ENCODE results near the gene PLXND1. TPM values are rescaled to one million over a fixed set of nuclear protein-coding genes. Genes with fewer than 3 reads are reported as not detected.

The PLXND1 gene
- total RNA-seq, 2 donors from 2014 or later: 73.1 to 83.2 TPM

DNA sequence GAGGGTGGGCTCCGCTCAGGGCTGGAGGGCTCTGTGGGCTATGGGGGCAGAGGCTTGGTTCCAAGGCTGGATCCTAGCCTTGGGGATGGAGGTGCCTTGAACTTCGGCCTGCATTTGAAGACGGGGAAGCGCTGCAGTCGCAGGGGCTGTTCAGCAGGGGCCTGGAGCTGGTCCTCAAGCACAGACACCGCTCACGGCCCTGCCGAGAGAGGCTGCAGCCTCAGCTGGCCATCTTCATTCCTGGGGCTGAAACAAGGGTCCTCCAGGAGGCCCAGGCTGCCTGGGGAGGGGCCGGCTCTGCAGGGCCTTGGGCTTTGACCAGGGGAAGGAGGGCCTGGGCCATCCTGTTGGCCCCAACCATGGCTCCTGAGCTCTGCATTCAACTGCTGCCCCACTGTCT lies 25.6 kb upstream of the PLXND1 start:
- no peak overlapping the region for H3K4me3 ChIP-seq (ENCODE audit: low read length)
- TF ChIP-seq, protein P1, sequence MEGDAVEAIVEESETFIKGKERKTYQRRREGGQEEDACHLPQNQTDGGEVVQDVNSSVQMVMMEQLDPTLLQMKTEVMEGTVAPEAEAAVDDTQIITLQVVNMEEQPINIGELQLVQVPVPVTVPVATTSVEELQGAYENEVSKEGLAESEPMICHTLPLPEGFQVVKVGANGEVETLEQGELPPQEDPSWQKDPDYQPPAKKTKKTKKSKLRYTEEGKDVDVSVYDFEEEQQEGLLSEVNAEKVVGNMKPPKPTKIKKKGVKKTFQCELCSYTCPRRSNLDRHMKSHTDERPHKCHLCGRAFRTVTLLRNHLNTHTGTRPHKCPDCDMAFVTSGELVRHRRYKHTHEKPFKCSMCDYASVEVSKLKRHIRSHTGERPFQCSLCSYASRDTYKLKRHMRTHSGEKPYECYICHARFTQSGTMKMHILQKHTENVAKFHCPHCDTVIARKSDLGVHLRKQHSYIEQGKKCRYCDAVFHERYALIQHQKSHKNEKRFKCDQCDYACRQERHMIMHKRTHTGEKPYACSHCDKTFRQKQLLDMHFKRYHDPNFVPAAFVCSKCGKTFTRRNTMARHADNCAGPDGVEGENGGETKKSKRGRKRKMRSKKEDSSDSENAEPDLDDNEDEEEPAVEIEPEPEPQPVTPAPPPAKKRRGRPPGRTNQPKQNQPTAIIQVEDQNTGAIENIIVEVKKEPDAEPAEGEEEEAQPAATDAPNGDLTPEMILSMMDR (conservative IDR thresholded peaks at IDR 0.05): no peak
- WGBS, 2 experiments (ENCODE audit: insufficient coverage in 1 of 2, insufficient read length in 1 of 2): 93% methylated on average over 6 to 9 of the region's 9 CpGs
- H3K27me3 Mint-ChIP-seq (ENCODE audit: insufficient read depth): no peaks in the 10 kb centered on the region
- H3K4me1 ChIP-seq (ENCODE audit: control insufficient read depth, insufficient read depth, low read length): no peaks in the 10 kb centered on the region
- no peak overlapping the region for H3K27ac Mint-ChIP-seq
- no peaks in the 10 kb centered on the region for H3K27me3 ChIP-seq (ENCODE audit: control insufficient read depth, insufficient read depth, low read length, poor library complexity, severe bottlenecking)
- H3K4me3 Mint-ChIP-seq: no peak overlapping the region
- DNase-seq: peak; percentile 52
- H3K36me3 ChIP-seq (ENCODE audit: control insufficient read depth, insufficient read depth, low read length): no peaks in the 10 kb centered on the region
- H3K4me1 Mint-ChIP-seq: peaks cover 8% of the 10 kb centered on the region
- H3K9ac ChIP-seq (ENCODE audit: extremely low read depth, low read length, poor library complexity, severe bottlenecking): no peak overlapping the region
- no peak overlapping the region for H3K27ac ChIP-seq (ENCODE audit: low read depth, low read length)
- peaks cover 16% of the 10 kb centered on the region for H3K9me3 Mint-ChIP-seq
- no peaks in the 10 kb centered on the region for H3K36me3 Mint-ChIP-seq (ENCODE audit: low read depth)
- H3K9me3 ChIP-seq (ENCODE audit: control insufficient read depth, low read length): peaks cover 18% of the 10 kb centered on the region

DNA sequence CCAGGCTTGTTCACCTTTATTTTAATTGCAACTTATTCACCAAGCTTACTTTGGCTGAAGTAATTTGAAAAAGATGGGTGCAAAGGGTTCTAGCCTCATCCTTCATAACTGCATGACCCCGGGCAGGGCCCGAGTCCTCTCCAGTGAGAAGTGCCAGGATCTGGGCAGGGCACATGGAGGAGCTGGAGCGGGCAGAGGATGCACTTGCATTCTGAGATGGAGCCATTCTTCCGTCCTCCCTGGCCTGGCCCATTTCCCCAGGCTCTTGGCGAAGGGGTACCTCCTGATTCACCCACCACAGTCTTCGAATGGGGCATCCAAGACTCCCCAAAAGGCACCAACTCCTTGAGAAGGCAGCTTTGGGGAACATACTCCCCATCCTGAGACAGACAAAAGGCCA lies 22.5 kb upstream of the PLXND1 start:
- Histone ChIP-seq H3K4me1 (ENCODE audit: control insufficient read depth, insufficient read depth, low read length) (no peaks in the 10 kb centered on the region), H3K27me3 (ENCODE audit: control insufficient read depth, insufficient read depth, low read length, poor library complexity, severe bottlenecking) (no peaks in the 10 kb centered on the region), H3K9me3 (ENCODE audit: control insufficient read depth, low read length) (no peaks in the 10 kb centered on the region), H3K9ac (ENCODE audit: extremely low read depth, low read length, poor library complexity, severe bottlenecking) (no peak overlapping the region), H3K4me3 (ENCODE audit: low read length) (no peak overlapping the region), H3K27ac (ENCODE audit: low read depth, low read length) (no peak overlapping the region), H3K36me3 (ENCODE audit: control insufficient read depth, insufficient read depth, low read length) (no peaks in the 10 kb centered on the region)
- no peaks in the 10 kb centered on the region for H3K36me3 Mint-ChIP-seq (ENCODE audit: low read depth)
- TF ChIP-seq, protein P1 (conservative IDR thresholded peaks at IDR 0.05): no peak
- peaks cover 18% of the 10 kb centered on the region for H3K4me1 Mint-ChIP-seq
- H3K4me3 Mint-ChIP-seq: no peak overlapping the region
- H3K27me3 Mint-ChIP-seq (ENCODE audit: insufficient read depth): no peaks in the 10 kb centered on the region
- DNase-seq: peak; percentile 39
- no peak overlapping the region for H3K27ac Mint-ChIP-seq
- WGBS, 2 experiments (ENCODE audit: insufficient coverage in 1 of 2, insufficient read length in 1 of 2): 77 to 81% methylated on average over 6 of the region's 6 CpGs
- no peaks in the 10 kb centered on the region for H3K9me3 Mint-ChIP-seq

DNA sequence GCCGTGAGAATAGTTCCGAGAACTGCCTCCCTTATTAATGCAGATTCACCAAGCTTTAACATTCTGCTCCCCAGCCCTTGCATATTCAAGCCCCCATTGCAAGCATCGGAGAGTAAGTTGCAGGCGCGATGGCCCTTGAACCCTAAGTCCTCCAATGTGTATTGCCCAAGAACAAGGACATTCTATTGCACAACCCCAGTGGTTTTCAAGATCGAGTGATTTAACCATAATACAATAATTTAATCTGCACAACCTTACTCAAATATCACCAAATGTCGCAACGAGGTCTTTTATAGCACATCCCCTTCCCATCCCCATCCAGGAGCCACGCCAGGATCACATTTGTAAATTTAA lies 21.7 kb upstream of the PLXND1 start:
- H3K4me3 ChIP-seq (ENCODE audit: low read length): no peak overlapping the region
- Mint-ChIP-seq H3K27me3 (ENCODE audit: insufficient read depth) (no peaks in the 10 kb centered on the region), H3K27ac (peak overlapping the region; percentile 98), H3K9me3 (no peaks in the 10 kb centered on the region), H3K4me1 (peaks cover 16% of the 10 kb centered on the region), H3K4me3 (peak overlapping the region; percentile 77), H3K36me3 (ENCODE audit: low read depth) (no peaks in the 10 kb centered on the region)
- TF ChIP-seq, protein P1 (conservative IDR thresholded peaks at IDR 0.05): no peak
- no peak overlapping the region for H3K9ac ChIP-seq (ENCODE audit: extremely low read depth, low read length, poor library complexity, severe bottlenecking)
- no peaks in the 10 kb centered on the region for H3K9me3 ChIP-seq (ENCODE audit: control insufficient read depth, low read length)
- no peaks in the 10 kb centered on the region for H3K4me1 ChIP-seq (ENCODE audit: control insufficient read depth, insufficient read depth, low read length)
- no peak overlapping the region for H3K27ac ChIP-seq (ENCODE audit: low read depth, low read length)
- H3K36me3 ChIP-seq (ENCODE audit: control insufficient read depth, insufficient read depth, low read length): no peaks in the 10 kb centered on the region
- no peaks in the 10 kb centered on the region for H3K27me3 ChIP-seq (ENCODE audit: control insufficient read depth, insufficient read depth, low read length, poor library complexity, severe bottlenecking)
- no peak for DNase-seq
- 38 to 42% methylated on average over 6 to 8 of the region's 9 CpGs for WGBS, 2 experiments (ENCODE audit: insufficient coverage in 1 of 2, insufficient read length in 1 of 2)
